ENCODE measurements around the gene ZNF385B.
"Not testable (repeated sequence)": the region's sequence is repeated elsewhere in the genome, so short reads cannot be mapped to it uniquely, and the experiment has no call there.

Gene ZNF385B

GRCh38 chr2:179677746-179678505 lies 183.5 kb downstream of the ZNF385B start:
- DNase-seq (ENCODE audit: low spot score) = no peak

- DNase-seq (ENCODE audit: low spot score) = no peak
These were observed 184.2 kb downstream of the ZNF385B start for GRCh38 chr2:179677077-179677688.

GRCh38 chr2:179675435-179675834 lies 186.0 kb downstream of the ZNF385B start:
- DNase-seq (ENCODE audit: low spot score) = no peak

- no peak for DNase-seq (ENCODE audit: low spot score)
These were observed 190.1 kb downstream of the ZNF385B start for GRCh38 chr2:179671043-179671981.

GRCh38 chr2:179669196-179669595 lies 192.2 kb downstream of the ZNF385B start:
- no peak for DNase-seq (ENCODE audit: low spot score)

GRCh38 chr2:179664972-179665812 lies 196.2 kb downstream of the ZNF385B start:
- DNase-seq (ENCODE audit: low spot score) = no peak

GRCh38 chr2:179661986-179662385 lies 199.4 kb downstream of the ZNF385B start:
- DNase-seq (ENCODE audit: low spot score) = no peak

GRCh38 chr2:179657068-179657595 lies 204.3 kb downstream of the ZNF385B start:
- no peak for DNase-seq (ENCODE audit: low spot score)

GRCh38 chr2:179655627-179656026 lies 205.8 kb downstream of the ZNF385B start:
- no peak for DNase-seq (ENCODE audit: low spot score)

- DNase-seq (ENCODE audit: low spot score) = no peak
These were observed 206.6 kb downstream of the ZNF385B start for GRCh38 chr2:179654806-179655205.

- no peak for DNase-seq (ENCODE audit: low spot score)
These were observed 209.1 kb downstream of the ZNF385B start for GRCh38 chr2:179652296-179652695.

- DNase-seq (ENCODE audit: low spot score) = no peak
These were observed 211.0 kb downstream of the ZNF385B start for GRCh38 chr2:179650420-179650819.

- no peak for DNase-seq (ENCODE audit: low spot score)
These were observed 214.4 kb downstream of the ZNF385B start for GRCh38 chr2:179646862-179647587.

- no peak for DNase-seq (ENCODE audit: low spot score)
These were observed 215.1 kb downstream of the ZNF385B start for GRCh38 chr2:179646173-179646769.

GRCh38 chr2:179645047-179645446 lies 216.4 kb downstream of the ZNF385B start:
- DNase-seq (ENCODE audit: low spot score) = no peak

- no peak for DNase-seq (ENCODE audit: low spot score)
These were observed 218.9 kb downstream of the ZNF385B start for GRCh38 chr2:179642462-179642861.

GRCh38 chr2:179636995-179637394 lies 224.4 kb downstream of the ZNF385B start:
- no peak for DNase-seq (ENCODE audit: low spot score)

- DNase-seq (ENCODE audit: low spot score) = no peak
These were observed 225.1 kb downstream of the ZNF385B start for GRCh38 chr2:179636100-179636980.

- DNase-seq (ENCODE audit: low spot score) = not testable (repeated sequence)
These were observed 229.5 kb downstream of the ZNF385B start for GRCh38 chr2:179631769-179632385.

Measured in hematopoietic multipotent progenitor cell treated with erythropoietin and hydrocortisone succinate and interleukin-3 and kit ligand, for 15 days (in vitro differentiated cells).